Measurements from ENCODE around the gene OR2Y1.

The OR2Y1 gene

DNA sequence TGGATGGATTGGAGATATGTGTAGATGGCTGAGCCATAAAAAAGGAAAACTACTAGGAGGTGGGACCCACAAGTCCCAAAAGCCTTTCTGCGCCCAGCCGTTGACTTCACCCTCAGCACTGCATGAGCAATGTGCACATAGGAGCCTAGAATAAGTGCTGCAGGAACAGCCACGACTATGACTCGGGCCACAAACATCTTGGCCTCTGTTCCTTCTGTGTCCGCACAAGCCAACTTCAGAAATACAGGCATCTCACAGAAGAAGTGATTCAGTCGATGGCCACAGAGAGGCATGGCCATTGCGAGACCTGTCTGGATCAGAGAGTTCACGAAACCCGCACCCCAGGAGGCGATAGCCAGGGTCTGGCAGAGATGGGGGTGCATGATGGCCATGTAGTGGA lies 587 bp downstream of the OR2Y1 start:
- ChIA-PET POLR2A (ENCODE audit: low non-redundant PET) (no interaction called here), CTCF (no interaction called here)
- no peak overlapping the region for H3K27ac ChIP-seq
- TF ChIP-seq, protein P1, sequence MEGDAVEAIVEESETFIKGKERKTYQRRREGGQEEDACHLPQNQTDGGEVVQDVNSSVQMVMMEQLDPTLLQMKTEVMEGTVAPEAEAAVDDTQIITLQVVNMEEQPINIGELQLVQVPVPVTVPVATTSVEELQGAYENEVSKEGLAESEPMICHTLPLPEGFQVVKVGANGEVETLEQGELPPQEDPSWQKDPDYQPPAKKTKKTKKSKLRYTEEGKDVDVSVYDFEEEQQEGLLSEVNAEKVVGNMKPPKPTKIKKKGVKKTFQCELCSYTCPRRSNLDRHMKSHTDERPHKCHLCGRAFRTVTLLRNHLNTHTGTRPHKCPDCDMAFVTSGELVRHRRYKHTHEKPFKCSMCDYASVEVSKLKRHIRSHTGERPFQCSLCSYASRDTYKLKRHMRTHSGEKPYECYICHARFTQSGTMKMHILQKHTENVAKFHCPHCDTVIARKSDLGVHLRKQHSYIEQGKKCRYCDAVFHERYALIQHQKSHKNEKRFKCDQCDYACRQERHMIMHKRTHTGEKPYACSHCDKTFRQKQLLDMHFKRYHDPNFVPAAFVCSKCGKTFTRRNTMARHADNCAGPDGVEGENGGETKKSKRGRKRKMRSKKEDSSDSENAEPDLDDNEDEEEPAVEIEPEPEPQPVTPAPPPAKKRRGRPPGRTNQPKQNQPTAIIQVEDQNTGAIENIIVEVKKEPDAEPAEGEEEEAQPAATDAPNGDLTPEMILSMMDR (conservative IDR thresholded peaks at IDR 0.05; ENCODE audit: low read depth), result no peak
- DNase-seq (ENCODE audit: low spot score), result peak; percentile 29

DNA sequence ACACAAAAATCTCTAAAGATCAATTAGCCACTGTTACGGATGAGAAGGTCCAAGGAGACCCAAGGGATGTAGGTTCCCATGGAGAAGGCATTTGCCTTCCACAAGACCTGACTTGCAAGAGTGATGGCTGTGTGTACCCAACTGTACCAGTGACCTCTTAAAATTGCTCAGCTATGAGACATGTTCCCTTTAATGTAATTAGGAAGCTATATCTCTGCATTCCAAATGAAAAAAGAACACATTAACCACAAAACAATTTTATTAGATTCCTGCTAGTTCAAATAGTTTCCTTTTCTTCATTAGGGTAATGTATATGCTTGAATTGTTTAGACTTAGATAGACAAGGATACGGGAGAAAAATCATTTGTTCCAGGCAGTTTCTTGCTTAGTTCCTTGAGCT lies 3.3 kb downstream of the OR2Y1 start:
- DNase-seq (ENCODE audit: low spot score), result no peak
- CTCF ChIA-PET, result interaction anchor here (0.6 to 1.2 kb wide), 2 partner anchors 25 to 63 kb away, joined by 3 to 4 read pairs; no protein-coding TSS in a partner anchor

GRCh38 chr5:180724944-180725343 lies 14.9 kb downstream of the OR2Y1 start:
- CTCF ChIA-PET, result interaction anchor here (0.6 kb wide), 1 partner anchor 245 kb away, joined by 3 read pairs; no protein-coding TSS in a partner anchor
- DNase-seq (ENCODE audit: low spot score), result no peak
- TF ChIP-seq, protein P1 (conservative IDR thresholded peaks at IDR 0.05; ENCODE audit: low read depth), result no peak
- H3K27ac ChIP-seq, result no peak overlapping the region
- POLR2A ChIA-PET (ENCODE audit: low non-redundant PET), result no interaction called here

More for the DNA sequence above, 3.3 kb downstream of the OR2Y1 start:
- no peak overlapping the region for H3K27ac ChIP-seq
- POLR2A ChIA-PET (ENCODE audit: low non-redundant PET), result no interaction called here
- TF ChIP-seq, protein P1 (conservative IDR thresholded peaks at IDR 0.05; ENCODE audit: low read depth), result no peak

- no peak overlapping the region for H3K27ac ChIP-seq
- ChIA-PET POLR2A (ENCODE audit: low non-redundant PET) (no interaction called here), CTCF (interaction anchor here (0.5 kb wide), 1 partner anchor 60 kb away, joined by 9 read pairs; no protein-coding TSS in a partner anchor)
- TF ChIP-seq, protein P1 (conservative IDR thresholded peaks at IDR 0.05; ENCODE audit: low read depth), result no peak
- DNase-seq (ENCODE audit: low spot score), result no peak
Observed at GRCh38 chr5:180723936-180724335, 15.9 kb downstream of the OR2Y1 start.

- CTCF ChIA-PET, result interaction anchor here (1.0 kb wide), 1 partner anchor 15 kb away, joined by 3 read pairs; no protein-coding TSS in a partner anchor
- TF ChIP-seq, protein P1 (conservative IDR thresholded peaks at IDR 0.05; ENCODE audit: low read depth), result no peak
Observed at GRCh38 chr5:180720486-180720885, 19.4 kb downstream of the OR2Y1 start.

GRCh38 chr5:180719781-180720180 lies 20.1 kb downstream of the OR2Y1 start:
- POLR2A ChIA-PET (ENCODE audit: low non-redundant PET), result no interaction called here
- CTCF ChIA-PET, result interaction anchor here (0.6 to 2.4 kb wide), 5 partner anchors 12 to 425 kb away, joined by 3 to 10 read pairs (median 5); no protein-coding TSS in a partner anchor
- DNase-seq (ENCODE audit: low spot score), result no peak
- TF ChIP-seq, protein P1 (conservative IDR thresholded peaks at IDR 0.05; ENCODE audit: low read depth), result no peak
- H3K27ac ChIP-seq, result no peak overlapping the region

More at GRCh38 chr5:180720486-180720885, 19.4 kb downstream of the OR2Y1 start:
- no peak for DNase-seq (ENCODE audit: low spot score)
- no peak overlapping the region for H3K27ac ChIP-seq
- POLR2A ChIA-PET (ENCODE audit: low non-redundant PET), result no interaction called here

Data from RWPE1 (cell line).